DLD1 (cell line): Measurements from ENCODE around the gene SCAI.

Experiments
- in situ Hi-C: cut with HindIII; loops from 2 replicates; pipeline ENCODE4 v1.10.0; 2017; ENCODE audit warnings: low sequenced_read_pairs

The SCAI gene

DNA sequence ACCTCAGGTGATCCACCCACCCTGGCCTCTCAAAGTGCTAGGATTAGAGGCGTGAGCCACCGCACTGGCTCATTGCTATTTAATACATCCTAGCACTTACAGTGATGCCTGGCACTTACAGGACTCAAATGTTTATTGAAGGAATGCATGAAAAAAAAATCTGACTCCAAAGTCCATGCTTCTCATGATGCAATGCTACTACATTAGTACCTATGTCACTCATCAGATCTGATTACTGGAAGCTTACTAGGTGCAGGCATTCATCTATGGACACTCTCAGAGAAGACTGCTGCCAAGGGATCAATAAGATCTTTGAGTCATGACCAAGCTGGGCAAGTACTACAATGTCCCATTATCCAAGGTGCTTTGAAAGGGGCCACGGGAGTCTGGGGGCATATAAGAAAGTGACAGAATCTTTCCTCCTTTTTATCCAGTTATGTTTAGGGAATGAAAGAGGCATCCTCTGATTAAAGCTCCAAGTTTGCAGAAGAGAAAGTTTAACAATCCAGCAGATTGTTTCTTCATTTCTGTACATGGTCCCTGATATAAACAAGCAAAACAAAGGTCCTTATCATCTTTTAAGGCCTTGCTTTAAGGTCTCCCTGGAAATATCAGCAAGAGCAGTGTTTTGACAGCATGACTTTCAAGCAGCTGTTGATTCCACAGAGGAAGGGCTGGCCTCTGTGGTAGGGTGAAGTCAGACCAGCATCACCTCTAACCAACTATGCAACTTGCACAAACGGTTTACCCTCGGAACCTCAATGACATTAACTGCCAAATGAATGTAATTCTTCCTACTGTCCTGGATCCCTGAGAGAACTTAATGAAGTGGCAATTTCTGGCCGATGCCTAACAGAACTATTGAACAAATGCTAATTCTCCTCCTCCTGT is 245.5 kb downstream of the SCAI start:
- in situ Hi-C loops, result loop anchor here (25.0 kb wide), 1 partner anchor 136 kb away; the partner anchor contains the start of gene NR6A1

DNA sequence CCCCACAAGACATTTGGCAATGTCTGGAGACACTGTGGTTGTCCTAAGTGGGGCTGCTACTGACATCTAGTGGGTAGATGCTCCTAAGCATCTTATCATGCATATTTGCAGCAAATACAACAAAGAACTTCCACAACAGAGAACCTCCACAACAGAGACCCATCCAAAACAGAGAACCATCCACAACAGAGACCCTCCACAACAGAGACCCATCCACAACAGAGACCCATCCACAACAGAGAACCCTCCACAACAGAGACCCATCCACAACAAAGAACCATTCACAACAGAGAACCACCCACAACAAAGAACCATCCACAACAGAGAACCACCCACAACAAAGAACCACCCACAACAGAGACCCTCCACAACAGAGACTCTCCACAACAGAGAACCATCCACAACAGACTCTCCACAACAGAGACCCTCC is 248.6 kb downstream of the SCAI start:
- in situ Hi-C loops, result loop anchor here (25.0 kb wide), 1 partner anchor 132 kb away; the partner anchor contains the start of gene NR6A1

DNA sequence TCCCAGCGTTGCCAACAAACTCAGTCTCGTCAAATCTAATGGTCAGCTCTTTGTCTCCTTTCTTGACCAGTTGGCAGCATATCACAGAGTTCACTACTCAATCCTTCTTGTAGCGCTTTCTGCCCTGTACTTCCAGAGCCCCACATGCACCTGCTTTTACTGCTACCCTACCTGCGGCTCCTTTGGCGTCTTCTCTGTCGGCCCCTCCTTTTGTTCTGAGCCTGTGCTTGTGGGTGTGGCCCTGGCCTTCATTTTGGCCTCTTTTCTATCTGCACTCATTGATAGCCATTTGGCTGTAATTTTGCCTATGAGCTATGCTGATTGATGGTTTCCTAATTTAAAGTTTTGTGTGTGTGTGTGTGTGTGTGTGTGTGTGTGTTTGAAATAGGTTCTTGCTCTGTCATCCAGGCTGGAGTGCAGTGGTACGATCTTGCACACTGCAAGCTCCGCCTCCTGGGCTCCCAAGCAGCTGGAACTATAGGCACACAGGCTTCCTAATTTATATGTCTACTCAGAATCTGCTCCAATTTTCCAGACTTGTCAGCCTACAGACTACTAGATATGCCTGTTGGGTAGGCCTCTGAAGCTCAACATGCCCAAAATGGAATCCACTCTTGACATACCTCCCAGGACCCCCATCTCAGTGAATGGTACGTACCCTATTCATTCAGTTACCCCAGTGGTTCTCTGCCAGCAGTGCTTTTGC is 249.1 kb downstream of the SCAI start:
- in situ Hi-C loops, result loop anchor here (25.0 kb wide), 1 partner anchor 132 kb away; the partner anchor contains the start of gene NR6A1
